GM18498 (cell line): ENCODE measurements around the gene SFT2D2.
"Not testable (repeated sequence)": the region's sequence is repeated elsewhere in the genome, so short reads cannot be mapped to it uniquely, and the experiment has no call there.

Source experiments
- ATAC-seq: cut with Tn5 transposase; IDR thresholded peaks from one replicate; pipeline ENCODE4 v1.9.1; 2021; ENCODE audit warnings: mild to moderate bottlenecking, moderate library complexity; ENCODE audit not compliant: unreplicated experiment

SFT2D2 gene

DNA sequence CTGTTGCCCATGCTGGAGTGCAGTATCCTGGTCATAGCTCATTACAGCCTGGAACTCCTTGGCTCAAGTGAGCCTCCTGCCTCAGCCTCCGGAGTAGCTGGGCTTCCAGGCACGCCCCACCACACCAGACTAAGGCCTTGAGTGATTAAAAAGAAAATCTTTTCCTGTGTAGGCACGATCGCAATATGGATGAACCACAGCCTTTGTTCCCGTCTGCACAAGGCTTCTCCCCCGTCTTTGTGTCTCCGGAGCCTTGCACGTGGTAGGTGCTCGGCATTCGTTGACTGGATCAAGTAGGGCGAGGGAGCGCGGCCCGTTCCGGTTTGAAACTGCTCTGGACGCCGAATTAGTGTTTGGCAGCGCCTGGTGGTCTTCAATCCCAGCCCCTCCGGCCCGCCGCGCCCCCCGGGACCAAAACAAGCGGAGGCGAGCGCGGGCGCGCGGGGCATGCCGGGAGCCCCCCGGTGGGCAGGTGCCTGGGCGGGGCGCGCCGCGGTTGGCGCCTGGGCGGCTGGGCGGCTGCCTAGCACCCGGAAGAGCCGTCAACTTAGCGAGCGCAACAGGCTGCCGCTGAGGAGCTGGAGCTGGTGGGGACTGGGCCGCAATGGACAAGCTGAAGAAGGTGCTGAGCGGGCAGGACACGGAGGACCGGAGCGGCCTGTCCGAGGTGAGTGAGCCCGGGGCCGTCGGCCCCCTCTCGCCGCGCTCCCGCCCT is at the start of gene SFT2D2:
Gene SFT2D2 (plus strand): TSS at position 529 of the 715 bp plus-strand sequence. CDS start 76 bp downstream, at position 605.
- ATAC-seq = peak; percentile 79

DNA sequence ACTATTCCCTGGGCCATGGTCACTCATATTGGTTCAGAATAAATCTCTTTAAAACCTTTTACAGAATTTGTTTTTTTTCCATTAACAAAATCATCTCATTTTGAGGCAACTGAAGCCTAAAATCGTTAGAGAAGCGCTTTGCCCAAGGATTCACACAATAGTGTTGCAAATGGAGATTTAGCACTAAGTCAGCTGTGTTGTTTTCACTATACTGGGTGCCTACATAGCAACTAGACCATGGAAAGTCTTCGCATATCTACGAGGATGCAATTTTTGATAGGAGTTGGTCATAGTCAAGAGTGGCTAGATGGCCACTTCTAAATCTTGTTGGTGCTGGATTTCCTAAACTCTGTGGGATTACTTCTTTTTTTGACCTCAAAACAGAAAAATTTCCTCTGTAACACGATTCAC is 47.6 kb upstream of the SFT2D2 start:
- ATAC-seq = no peak

DNA sequence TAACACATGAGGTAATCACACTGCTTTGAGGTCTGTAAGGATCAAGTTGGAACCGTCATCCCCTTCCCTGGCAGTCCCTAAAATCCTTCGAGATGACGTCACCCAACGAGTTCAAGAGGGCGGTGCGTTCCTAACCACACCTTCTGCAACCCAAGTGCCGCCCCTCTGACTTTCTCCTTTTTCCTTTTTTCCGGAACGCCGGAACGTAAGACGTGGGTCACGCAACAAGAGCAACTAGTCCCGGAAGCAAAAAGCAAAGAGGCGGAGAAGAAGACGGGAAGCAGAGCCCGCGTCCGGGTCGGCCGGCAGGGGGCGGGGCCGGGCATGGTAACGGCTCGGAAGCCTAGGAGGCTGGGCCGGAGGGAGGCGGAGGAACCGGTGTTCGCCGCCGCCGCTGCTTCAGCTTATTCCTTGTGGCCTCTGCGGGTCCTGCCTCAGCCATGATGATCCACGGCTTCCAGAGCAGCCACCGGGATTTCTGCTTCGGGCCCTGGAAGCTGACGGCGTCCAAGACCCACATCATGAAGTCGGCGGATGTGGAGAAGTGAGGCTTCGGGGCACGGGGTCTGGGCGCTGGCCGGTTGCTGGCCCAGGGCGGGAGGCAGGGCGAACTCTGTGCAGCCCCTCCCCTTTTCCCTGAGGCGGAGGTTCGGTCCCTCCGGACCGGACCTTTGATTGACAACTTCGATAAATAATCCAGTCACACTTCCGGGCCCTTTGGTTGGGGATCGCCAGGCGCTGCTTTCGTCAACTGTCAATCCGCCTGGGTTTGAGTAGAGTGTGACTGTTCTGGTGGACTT is 47.0 kb upstream of the SFT2D2 start, which contains the start of gene TIPRL:
Gene TIPRL (plus strand): TSS at position 325 of the 800 bp plus-strand sequence. CDS start 116 bp downstream, at position 441.
- ATAC-seq = peak; percentile 94

DNA sequence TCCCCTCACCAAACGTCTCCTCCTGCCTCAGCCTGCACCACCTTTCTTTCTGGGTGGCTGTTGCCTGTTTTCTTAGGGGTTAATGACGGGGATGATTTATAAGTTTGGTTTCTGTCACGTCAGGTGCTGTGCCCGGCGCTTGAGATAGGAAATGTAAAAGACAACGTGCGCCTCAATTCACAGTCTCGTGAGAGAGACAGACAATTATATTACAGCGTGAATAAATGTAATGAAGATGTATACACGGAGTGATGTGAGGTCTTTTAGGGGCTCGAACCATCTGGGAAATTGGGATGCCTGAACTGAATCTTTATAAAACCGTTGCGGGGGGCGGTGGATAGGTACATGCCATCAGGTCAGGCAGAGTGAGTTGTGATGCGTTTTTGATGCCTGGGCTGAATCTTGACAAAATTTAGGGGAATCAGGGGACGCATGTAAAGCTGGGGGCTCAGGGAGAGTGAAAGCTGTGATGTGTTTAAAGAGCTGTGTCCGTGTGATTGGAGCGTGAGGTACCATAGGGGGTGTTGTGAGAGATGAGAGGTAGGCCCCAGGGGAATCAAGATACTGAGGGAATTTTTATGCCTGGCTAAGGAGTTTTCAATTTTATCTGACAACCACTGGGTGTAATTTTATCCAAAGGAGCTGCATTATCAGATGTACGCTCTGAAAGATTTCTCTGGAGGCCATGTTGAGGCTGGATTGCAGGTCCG is 46.2 kb upstream of the SFT2D2 start:
- ATAC-seq = no peak

DNA sequence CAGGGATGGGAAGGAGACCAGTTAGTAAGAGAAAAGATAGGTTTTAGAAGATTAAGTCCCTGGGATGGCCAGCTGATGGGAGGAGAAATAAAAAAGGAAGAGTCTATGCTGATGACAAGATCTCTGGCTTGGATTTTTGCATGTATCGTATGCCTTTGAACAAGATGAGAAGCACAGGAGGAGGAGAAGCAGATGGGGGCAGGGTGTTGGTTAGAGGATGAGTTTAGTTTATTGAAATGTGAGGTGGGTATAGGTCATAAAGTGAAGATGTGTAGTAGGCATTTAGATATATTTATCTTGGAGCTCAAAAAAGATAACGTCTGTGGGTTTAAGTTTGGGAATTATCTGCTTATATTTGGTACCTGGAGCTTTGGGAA is 45.7 kb upstream of the SFT2D2 start:
- ATAC-seq = no peak

DNA sequence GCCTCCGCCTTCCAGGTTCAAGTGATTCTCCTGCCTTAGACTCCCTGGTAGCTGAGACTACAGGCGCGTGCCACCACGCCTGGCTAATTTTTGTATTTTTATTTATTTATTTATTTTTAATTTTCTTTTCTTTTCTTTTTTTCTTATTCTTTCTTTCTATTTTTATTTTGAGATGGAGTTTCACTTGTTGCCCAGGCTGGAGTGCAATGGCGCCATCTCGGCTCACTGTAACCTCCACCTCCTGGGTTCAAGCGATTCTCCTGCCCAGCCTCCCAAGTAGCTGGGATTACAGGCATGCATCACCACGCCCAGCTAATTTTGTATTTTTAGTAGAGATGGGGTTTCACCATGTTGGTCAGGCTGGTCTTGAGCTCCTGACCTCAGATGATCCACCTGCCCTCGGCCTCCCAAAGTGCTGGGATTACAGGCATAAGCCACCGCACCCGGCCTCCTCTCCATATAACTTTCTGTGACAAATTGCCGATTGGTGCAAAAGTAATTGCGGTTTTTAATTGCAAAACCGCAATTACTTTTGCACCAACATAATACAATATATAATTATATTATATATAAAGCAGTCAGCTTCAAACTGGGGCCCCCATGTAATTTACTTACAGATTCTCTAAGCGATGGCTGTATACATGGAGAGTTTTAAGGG is 44.6 kb upstream of the SFT2D2 start:
- ATAC-seq = not testable (repeated sequence)

DNA sequence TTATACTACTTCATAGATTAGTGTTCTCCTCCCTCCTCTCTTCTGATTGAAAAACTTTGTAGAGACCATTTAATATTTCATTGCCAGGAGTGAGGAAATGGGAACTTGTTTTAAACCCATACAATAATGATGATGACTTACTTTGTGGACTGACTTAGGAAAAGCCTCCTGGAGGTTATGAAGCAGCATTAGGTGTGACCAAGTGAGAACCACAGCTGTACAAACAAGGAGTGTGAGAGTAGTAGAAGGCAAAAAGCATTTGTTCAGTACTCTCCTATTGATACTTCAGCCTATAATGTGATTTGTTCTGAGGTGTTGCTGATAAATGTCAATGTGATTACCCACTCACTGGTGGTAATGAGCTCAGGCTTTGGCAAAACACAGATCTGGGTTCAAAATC is 38.6 kb upstream of the SFT2D2 start:
- ATAC-seq = no peak

DNA sequence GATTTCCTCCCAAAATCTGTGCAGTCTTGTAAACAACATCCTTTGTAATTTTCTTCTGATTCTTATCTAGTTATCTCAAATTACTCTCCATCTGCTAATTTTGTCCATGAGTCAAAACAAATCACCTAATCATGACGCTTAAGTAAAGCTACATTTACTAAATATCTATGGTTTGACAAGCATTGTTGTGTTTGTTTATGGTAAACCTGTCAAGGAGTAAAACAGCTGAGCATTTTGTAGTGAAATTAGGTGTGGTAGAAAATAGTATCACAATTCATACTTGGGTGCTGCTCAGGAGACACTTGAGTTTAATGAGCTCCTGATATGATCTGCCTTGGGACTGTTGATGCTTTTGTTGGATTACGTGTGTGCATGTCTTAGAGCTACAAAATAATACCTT is 35.4 kb upstream of the SFT2D2 start:
- ATAC-seq = no peak

DNA sequence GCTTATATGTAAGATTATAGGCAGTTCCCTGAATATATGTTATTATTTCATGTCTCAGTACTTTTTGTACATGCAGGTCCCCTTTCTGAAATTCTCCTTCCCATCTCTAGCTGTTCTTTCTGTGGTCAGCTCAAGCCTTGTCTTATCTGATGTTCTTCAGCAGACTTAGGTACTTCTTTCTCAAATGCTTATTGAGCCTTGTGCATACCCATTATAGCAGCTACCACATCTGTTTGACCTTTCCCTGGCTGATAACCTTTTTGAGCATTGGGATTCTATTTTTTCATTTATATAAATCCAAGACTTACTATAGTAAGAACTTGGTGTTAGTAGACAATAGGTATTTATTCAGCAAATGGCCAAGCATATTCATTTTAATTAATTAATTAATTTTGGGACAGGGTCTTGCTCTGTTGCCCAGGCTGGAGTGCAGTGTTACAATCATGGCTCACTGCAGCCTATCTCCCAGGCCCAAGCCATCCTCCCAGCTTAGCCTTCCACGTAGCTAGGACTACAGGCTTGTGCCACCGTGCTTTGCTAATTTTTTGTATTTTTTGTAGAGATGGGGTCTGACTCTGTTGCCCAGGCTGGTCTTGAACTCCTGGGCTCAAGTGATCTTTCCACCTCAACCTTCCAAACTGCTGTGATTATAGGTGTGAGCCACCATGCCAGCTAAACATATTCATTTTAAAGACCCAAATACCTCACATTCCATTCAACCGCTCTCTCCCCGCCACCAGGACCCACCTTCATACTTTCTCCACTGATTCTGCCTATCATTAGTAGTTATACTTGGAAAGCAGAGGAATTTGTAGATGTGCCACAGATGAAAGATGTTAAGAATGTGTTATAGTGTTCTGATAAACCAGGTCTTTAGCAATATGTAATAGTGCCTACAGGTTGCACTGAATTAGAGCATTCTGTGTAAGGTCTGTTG is 30.3 kb upstream of the SFT2D2 start:
- no peak for ATAC-seq

DNA sequence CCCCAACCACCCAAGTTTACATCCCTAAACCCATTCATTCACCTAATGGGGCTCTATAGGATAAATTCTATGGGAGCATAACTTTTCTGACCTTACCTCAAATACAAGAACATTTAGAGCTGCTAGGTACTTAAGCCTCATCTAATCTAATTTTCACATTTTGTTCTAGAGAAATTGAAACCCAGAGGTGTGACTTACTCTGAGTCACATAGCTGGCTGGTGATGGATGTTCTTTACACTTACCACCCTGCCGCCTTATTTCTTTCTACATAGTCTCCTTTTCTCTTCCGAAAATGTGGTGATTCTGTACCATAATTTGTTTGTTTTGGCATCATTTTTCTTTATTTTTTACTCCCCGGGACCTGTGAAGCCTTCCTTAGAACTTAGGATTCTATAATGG is 26.7 kb upstream of the SFT2D2 start:
- ATAC-seq = no peak

DNA sequence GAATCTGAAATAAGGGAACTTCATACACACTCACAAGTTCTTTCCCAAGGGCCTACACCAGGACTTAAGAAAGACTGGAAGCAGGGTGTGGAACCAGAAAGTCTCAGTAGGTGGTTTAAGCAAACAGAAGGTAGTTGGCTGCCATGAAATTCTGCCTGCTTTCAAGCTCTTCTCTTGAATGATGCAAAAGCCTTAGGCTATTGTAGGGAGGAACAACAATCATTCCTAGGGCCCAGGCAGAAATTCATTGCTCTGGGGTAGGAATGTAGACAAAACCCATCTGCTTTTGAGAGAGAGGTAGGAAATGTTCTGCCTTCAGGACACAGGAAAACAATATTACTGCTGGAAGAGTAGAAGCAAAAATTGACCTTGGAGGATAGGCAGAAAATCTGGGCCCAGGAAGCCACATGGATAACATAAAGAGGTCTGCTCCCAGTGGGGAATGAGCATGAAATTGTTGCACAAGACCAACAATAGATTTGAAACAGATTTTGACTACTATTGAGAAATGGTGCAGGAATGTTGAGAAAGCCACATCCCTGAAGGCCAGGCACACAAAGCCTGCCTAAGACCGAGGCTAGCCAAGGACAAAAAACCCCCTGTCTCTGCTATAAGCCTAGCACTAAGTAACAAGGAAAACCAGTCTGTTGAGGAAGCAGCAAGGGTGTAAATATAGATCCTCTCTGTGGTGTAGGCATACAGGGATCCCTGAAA is 22.7 kb upstream of the SFT2D2 start:
- no peak for ATAC-seq

DNA sequence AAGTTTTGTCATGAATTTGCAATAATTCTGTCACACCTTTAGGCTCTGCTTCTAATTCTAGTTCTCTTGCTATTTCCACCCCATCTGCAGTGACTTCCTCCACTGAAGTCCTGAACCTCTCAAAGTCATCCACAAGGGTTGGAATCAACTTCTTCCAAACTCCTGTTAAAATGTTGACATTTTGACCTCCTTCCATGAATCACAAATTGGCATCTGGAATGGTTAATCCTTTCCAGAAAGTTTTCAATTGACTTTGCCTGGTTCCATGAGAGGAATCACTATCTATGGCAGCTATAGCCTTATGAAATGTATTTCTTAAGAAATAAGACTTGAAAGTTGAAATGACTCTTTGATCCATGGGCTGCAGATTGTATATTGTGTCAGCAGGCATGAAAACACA is 19.7 kb upstream of the SFT2D2 start:
- no peak for ATAC-seq

DNA sequence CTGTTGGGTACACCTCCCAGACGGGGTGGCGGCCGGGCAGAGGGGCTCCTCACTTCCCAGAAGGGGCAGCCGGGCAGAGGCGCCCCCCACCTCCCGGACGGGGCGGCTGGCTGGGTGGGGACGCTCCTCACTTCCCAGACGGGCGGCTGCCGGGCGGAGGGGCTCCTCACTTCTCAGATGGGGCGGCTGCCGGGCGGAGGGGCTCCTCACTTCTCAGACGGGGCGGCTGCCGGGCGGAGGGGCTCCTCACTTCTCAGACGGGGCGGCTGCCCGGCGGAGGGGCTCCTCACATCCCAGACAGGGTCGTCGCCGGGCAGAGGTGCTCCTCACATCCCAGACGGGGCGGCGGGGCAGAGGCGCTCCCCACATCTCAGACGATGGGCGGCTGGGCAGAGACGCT is 18.1 kb upstream of the SFT2D2 start:
- not testable (repeated sequence) for ATAC-seq

DNA sequence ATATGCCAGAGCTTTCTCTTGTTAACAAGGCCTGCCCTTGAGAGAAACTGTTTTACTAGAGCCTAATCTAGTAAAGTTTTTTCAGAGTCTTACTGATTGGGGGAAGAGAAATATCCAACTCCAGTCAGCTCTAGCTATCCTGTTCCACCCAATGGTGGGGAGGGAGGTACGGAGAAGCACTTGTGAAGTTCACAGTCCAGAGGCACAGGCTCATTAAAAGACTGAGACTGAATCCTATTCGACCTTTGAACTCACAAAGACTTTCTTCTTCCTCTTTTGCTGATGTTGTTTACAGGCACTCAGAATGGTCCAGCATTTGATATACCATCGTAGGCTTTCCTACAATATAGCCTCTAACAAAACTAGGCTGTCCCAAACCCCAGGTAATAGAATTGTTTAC is 15.5 kb upstream of the SFT2D2 start:
- no peak for ATAC-seq

DNA sequence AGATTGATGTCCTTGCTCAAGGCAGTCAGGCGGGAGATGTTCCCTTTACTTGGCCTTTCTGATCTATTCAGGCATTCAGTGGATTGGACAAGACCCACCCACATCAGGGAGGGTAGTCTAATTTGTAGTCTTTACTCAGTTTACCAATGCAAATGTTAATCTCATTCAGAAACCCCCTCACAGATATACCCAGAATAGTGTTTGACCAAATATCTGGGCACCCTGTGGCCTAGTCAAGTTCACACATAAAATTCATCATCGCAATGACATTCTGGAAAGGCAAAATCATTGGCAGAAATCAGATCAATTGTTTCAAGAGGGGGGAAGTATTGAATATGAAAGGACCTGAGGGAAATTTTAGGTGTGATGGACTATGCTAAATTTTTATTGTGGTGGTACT is 12.5 kb upstream of the SFT2D2 start:
- no peak for ATAC-seq

DNA sequence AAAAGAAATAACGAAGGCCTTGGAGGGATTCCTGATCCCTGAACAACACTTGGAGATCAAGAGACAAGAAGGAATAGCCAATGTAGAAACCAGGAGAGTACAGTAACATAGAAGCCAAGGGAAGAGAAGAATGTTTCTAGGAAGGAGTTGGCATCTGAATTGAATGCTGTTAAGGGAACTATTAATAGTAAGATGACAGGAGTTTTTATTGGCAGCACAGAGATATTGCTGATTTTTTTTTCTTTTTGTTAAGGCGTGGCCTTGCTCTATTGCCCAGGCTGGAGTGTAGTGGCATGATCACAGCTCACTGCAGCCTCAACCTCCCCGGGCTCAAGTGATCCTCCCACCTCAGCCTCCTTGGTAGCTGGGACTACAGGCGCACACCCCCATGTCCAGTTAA is 9.6 kb upstream of the SFT2D2 start:
- no peak for ATAC-seq

DNA sequence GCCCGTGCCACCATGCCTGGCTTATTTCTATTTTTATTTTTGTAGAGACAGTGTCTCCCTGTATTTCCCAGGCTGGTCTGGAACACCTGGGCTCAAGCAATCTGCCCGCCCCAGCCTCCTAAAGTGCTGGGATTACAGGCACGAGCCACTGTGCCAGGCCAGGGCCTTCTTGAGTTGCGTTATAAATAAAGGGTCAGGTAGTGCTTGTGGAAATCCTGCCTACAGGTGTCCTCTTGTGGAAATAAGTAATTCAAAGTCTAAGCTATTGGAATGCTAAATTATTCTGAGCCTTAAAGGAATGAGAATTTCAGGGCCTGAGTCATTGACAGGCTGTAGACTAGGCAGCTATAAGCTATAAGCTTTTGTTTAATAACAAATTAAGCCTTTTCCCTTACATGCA is 8.1 kb upstream of the SFT2D2 start:
- no peak for ATAC-seq

DNA sequence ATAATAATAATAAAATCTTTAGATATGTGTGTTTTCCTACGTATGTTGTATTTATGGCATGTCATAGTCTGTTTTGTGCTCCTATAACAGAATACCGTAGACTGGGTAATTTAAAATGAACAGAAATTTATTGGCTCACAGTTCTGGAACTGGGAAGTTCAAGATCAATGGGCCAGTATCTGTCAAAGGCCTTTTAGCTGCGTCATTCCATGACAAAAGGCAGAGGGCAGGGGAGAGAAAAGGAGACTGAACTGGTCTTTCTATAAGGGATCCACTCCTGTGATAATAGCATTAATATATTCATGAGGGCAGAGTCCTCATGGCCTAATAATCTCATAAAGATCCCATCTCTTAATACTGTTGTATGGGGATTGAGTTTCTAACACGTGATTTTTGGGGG is 7.1 kb upstream of the SFT2D2 start:
- no peak for ATAC-seq

DNA sequence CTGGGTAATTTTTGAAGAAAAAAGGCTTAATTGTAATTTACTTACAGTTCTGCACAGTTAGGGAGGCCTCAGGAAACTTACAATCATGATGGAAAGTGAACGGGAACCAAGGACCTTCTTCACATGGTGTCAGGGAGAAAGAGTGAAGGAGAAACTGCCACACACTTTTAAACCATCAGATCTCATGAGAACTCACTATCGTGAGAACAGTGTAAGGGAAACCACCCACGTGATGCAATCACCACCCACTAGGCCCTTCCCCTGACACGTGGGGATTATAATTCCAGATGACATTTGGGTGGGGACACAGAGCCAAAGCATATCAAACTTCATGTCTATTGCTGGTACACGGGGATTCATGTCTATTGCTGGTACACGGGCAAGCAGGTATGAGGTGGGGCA is 5.3 kb upstream of the SFT2D2 start:
- ATAC-seq = no peak
